ENCODE data around the gene TXNDC17. TPM values are rescaled to one million over a fixed set of nuclear protein-coding genes. Genes with fewer than 3 reads are reported as not detected.

Gene TXNDC17
- 404 to 457 TPM (median 423 TPM) in 5 replicates for total RNA-seq (2022; extraction: Qiagen RNA extraction)

DNA sequence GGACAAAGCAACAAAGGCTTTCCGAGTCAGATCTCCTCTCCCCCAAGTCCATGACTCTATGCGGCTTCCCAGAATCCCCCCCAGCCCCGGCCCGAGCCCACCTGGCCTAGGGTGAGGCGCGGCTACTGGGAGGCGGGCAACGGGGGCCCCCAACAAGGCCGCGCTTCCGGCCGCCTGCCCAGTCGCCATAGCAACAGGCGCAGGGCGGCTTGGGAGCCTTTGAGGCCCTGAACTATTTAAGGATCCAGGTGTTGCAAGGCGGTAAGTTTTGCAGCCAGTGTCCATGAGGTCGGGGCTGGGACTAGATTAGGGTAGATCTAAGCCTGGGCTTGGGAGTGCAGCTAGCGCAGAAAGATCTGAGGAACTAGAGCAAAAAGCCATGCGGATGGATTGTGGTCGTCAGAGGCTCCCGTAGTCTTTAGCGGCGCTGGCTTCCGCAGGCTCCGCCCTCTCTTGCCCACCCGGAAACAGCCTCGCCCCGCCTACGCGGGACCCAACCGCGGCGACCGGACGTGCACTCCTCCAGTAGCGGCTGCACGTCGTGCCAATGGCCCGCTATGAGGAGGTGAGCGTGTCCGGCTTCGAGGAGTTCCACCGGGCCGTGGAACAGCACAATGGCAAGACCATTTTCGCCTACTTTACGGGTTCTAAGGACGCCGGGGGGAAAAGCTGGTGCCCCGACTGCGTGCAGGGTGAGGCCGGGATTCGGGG lies at the start of gene TXNDC17, which contains the start of gene KIAA0753:
Gene TXNDC17, plus strand, starts transcription at position 525 of the 711 bp plus-strand sequence. Its CDS starts 23 bp downstream, at position 548.
Gene KIAA0753, minus strand, starts transcription at position 176 of the 711 bp plus-strand sequence. CDS start 5,608 bp downstream, outside the sequence.

DNA sequence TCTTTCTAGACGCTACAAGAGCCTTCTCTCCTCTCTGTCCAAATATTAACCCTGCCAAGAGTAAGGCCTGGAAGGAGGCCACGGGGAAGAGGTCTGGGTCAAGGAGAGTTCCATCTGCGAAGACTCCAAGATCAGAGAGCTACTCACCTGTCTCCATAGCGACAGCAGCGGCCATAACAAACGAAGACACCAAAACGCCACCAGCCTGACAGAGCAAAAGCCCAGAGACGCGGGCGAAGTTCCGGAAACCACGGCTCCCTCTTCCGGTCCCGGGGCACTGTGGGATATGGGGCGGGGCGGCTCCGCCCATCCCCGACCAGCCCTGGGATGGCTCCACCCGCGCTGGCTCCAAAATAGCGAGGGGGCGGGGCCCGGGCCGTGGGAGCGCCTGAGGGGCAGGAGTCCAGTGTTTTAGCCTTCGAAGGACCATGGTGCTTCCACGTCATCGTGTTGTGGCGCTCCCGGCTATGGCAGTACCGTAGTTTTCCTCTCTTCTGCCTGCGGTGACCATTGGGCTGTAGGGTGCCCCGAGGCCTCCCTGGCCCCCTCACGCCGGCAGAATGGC lies 10.6 kb downstream of the TXNDC17 start, which contains the start of the genes C17orf100 and MED31:
Gene C17orf100, plus strand, starts transcription at position 409 of the 565 bp plus-strand sequence. Its CDS starts 152 bp downstream, at position 561.
Gene MED31, minus strand, starts transcription at position 252 of the 565 bp plus-strand sequence. Its CDS starts 77 bp downstream, at position 175.

Other genes starting within 250 kb of the TXNDC17 start
- not detected in 5 replicates for gene AIPL1, start 205.9 kb upstream of the TXNDC17 start, total RNA-seq (2022; extraction: Qiagen RNA extraction)
- gene PIMREG, start 196.6 kb upstream of the TXNDC17 start, total RNA-seq (2022; extraction: Qiagen RNA extraction), result 42.0 to 50.8 TPM (median 48.6 TPM) in 5 replicates
- gene PITPNM3, start 84.5 kb upstream of the TXNDC17 start, total RNA-seq (2022; extraction: Qiagen RNA extraction), result 1.7 to 2.8 TPM (median 2.2 TPM) in 5 replicates
- gene KIAA0753, start 349 bp upstream of the TXNDC17 start, total RNA-seq (2022; extraction: Qiagen RNA extraction), result 17.5 to 20.8 TPM (median 19.1 TPM) in 5 replicates
- 22.7 to 35.1 TPM (median 31.9 TPM) in 5 replicates for gene MED31, start 10.5 kb downstream of the TXNDC17 start, total RNA-seq (2022; extraction: Qiagen RNA extraction)
- 1.7 to 3.5 TPM (median 2.6 TPM) in 5 replicates for gene C17orf100, start 10.7 kb downstream of the TXNDC17 start, total RNA-seq (2022; extraction: Qiagen RNA extraction)
- 0.06 to 0.54 TPM (median 0.27 TPM) in 5 replicates for gene SLC13A5, start 72.3 kb downstream of the TXNDC17 start, total RNA-seq (2022; extraction: Qiagen RNA extraction)
- gene XAF1, start 115.0 kb downstream of the TXNDC17 start, total RNA-seq (2022; extraction: Qiagen RNA extraction), result 0.10 TPM in 1 of 5 replicates, not detected in the others
- not detected in 5 replicates for gene FBXO39, start 135.2 kb downstream of the TXNDC17 start, total RNA-seq (2022; extraction: Qiagen RNA extraction)
- 0.04 to 0.23 TPM (median 0.07 TPM) in 4 of 5 replicates, not detected in the other for gene TEKT1, start 190.7 kb downstream of the TXNDC17 start, total RNA-seq (2022; extraction: Qiagen RNA extraction)

Data from A549 treated with Mapracorat at 1 μM for 4 hours (cell line).